Neural cell (in vitro differentiated cells): ENCODE results near the gene B9D1.

Source experiments
- CTCF ChIP-seq: fragments of 450-650 bp; IDR thresholded peaks from 2 replicates; pipeline ENCODE4 v1.5.1; 2014; ENCODE audit warnings: antibody characterized with exemption, mild to moderate bottlenecking, moderate library complexity; ENCODE audit not compliant: poor library complexity, severe bottlenecking
- EP300 ChIP-seq: fragments of 450-650 bp; conservative IDR thresholded peaks from 2 replicates; pipeline ENCODE4 v1.6.1; 2014; ENCODE audit warnings: antibody characterized with exemption, mild to moderate bottlenecking, moderate library complexity; ENCODE audit not compliant: poor library complexity, severe bottlenecking
- MXI1 ChIP-seq: fragments of 450-650 bp; conservative IDR thresholded peaks from 2 replicates; pipeline ENCODE4 v1.6.1; 2014; ENCODE audit warnings: antibody characterized with exemption, mild to moderate bottlenecking; ENCODE audit not compliant: poor library complexity, severe bottlenecking
- POLR2AphosphoS5 ChIP-seq: IDR thresholded peaks from 2 replicates; pipeline ENCODE4 v1.6.1; 2012
- RAD21 ChIP-seq: fragments of 450-650 bp; conservative IDR thresholded peaks from 2 replicates; pipeline ENCODE4 v1.6.1; 2014; ENCODE audit warnings: antibody characterized with exemption, mild to moderate bottlenecking, moderate library complexity
- SMC3 ChIP-seq: fragments of 450-650 bp; conservative IDR thresholded peaks from 2 replicates; pipeline ENCODE4 v1.6.1; 2014; ENCODE audit warnings: antibody characterized with exemption, mild to moderate bottlenecking, moderate library complexity; ENCODE audit not compliant: poor library complexity

- TF ChIP-seq CTCF (no peak), RAD21 (no peak), POLR2AphosphoS5 (no peak), SMC3 (no peak), EP300 (no peak), MXI1 (no peak)
These were observed 24.7 kb upstream of the B9D1 start, which contains the start of gene MFAP4 for GRCh38 chr17:19386974-19387920.
